Skin of body (tissue), 2 donors: Measurements from ENCODE around the gene CCSAP. TPM values are rescaled to one million over a fixed set of nuclear protein-coding genes. Genes with fewer than 3 reads are reported as not detected.
A peak's percentile ranks its signal among the peaks of the same experiment; 100 is the strongest.
"Not testable (repeated sequence)": the region's sequence is repeated elsewhere in the genome, so short reads cannot be mapped to it uniquely, and the experiment has no call there.

Experiments used
- DNase-seq: peaks from one replicate; lab custom pipeline; 2025; lab: John Stamatoyannopoulos, UW
- total RNA-seq: library from RNA; depleted of rRNA; stranded (reverse); fragments of >200 nt; gene quantifications from one replicate; pipeline ENCODE4 v1.2.3, GENCODE V29; 2014

Gene CCSAP, protein sequence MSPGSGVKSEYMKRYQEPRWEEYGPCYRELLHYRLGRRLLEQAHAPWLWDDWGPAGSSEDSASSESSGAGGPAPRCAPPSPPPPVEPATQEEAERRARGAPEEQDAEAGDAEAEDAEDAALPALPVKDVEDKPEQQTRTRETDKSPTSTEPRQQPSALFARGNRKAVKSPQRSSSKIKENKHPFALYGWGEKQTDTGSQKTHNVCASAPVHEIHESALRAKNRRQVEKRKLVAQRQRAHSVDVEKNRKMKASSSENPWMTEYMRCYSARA
- total RNA-seq, result 16.8 TPM

DNA sequence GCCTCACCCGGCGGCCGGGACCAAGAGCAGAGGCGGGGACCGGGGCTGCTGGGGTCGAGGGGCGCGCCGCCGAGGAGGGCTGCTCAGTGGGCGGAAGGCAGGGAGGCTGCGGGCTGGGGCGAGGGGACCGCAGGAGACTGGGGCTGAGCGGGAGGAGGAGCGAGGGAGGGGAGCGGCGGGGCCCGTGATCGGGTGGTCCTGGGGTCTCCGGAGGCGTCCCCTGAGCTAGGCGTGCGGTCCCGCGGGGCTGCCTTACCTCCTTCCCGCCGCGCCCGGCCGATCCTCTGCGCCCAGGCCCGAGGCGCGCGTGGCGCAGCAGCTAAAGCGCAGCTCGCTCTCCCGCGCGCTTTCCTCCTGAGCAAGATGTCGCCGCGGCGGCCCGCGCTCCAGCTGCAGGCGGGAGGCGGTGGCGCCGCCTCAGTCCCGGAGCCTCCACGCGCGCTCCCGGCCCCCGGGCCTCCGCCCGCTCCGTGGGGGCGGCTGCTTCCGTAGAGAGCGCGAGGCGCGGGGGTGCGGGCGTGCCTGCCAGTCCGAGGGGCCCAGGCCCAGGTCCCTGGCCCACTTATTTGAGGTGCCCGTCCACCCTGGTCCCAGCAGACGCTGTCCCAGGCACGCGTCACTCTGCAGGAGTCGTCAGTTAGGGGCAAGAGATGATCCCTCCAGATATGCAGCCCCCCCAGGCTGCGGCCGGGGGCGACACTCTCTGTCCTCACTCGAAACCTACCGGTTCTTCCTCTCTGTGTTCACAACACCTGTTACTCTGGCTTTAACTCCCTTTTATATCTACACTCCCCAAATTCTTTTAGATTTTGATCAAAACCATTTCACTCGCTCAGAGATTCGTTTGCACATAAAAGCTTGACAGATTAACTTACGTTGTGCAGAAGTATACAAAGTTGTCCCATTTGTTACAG, at the start of gene CCSAP:
TSS of gene CCSAP (minus strand) at position 392 of the 914 bp plus-strand sequence. CDS start 582 bp downstream, outside the sequence.
- DNase-seq, result peak; percentile 47

DNA sequence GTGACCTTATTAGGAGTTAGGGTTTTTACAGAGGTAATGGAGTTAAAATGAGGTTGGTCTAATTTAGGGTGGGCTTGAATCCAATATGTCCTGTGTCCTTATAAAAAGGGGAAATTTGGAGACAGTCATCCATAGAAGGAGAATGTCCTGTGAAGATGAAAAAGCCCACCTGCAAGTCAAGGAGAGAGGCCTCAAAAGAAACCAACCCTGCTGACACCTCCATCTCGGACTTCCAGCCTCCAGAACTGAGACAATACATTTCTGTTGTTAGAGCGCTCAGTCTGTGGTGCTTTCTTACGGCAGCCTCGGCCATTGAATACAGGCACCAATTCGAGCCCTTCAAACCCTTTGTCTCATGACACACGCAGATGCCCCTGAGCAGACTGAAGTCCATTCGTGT, 47.3 kb upstream of the CCSAP start:
- no peak for DNase-seq

DNA sequence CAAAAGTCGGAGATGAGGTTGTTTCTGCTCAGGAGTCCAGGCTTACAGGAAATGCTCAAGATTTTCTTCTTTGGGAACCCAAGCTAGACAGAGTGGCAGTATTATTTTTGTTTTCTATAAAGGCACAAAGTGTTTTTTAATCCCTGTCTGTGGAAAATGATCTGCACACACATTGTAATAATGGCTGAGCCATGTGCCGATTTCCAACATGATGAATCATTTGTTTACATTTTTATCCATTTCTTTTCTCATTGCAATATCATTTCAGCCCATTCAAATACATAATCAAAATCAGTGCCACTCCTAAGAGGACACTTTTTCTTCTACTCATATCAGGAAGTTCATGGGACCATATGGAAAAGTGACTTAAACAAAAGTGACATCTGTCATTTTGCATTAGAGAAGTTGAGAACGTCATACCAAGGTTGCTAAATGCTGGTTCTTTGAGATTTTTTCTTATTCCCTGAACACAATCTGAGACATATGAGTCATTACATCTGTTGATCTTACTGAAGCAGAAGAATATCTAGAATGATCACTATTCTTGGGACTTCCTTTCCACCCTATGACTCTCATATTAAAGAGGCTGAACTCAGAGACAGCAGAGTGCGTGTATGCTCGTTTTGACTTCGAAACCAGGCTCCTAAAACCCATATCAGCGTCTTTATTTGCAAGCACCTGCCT, 46.2 kb upstream of the CCSAP start:
- no peak for DNase-seq

DNA sequence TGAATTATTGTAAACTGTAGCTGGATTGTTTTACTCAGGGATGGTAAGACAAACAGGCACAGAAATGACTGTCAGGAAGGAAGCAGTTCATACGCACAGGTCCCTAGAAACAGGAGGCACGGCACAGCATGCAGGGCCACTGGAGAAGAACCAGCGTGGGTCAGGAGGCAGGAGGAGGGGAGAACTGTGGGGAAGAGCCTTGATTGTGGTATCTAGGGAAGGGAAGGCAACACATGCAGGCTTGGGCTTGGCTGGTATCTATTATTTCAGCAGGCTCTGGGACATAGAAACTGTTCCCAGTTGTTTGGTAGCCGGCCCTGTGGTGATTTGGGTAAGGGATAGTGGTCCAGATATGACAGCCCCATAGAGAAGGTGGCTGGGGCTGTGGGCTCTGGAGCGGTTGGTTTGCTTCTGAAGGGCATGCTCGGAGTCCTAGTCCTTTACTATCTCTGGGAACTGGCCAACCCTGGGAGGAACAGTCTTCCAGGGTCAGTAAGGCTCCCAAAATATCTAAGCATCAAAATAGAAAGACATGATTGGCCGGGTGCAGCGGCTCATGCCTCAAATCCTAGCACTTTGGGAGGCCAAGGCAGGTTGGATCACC, 43.1 kb upstream of the CCSAP start:
- DNase-seq, result no peak

DNA sequence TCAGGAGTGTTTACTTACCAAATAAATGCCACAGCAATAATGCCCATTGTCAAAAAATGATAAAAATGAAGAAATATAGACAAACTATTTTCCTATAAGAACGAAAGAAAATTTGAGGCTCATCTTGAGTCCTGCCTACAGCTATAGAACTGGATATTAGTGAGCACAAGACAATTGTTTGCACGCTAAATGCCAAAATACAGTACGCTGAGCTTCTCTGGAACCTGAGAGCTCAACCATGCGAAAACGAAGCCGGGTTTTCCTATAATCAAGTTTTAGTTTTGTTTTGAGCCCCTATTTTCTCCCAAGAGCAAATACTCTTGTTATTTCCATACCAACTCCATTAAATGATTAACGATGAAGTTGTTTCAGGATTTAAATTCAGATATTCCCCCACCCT, 42.0 kb upstream of the CCSAP start:
- no peak for DNase-seq

DNA sequence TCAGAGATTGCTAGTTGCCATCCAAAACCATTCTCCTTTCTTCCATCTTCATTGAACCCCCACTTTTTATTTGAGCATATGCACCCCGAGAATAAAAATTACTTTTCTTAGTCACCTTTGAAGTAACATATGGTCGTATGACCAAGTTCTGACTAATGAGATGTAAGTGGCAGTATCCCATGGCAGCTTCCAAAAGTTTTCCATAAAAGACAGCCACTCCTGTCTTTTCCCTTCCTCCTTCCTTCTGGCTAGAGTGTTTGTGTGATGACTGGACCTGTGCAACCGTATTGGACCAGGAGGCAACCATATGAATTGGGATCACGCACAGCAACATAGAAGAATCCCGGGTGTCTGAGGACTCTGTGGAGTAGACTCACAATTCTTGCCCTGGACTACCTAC, 41.1 kb upstream of the CCSAP start:
- DNase-seq, result no peak

DNA sequence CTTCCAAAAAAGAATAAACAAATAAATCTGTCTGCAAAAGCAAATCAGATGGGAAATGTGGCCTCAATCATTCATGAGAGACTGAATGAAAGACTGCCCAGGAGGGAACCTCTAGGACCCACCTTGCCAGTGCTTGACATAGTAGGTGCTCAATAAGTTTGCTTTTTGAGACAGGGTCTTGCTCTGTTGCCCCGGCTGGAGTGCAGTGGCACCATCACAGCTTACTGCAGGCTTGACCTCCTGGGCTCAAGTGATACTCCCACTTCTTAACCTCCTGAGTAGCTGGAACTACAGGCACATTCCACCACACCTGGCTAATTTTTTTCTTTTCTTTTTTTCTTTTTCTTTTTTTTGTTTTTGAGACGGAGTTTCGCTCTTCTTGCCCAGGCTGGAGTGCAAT, 40.3 kb upstream of the CCSAP start:
- DNase-seq, result no peak

DNA sequence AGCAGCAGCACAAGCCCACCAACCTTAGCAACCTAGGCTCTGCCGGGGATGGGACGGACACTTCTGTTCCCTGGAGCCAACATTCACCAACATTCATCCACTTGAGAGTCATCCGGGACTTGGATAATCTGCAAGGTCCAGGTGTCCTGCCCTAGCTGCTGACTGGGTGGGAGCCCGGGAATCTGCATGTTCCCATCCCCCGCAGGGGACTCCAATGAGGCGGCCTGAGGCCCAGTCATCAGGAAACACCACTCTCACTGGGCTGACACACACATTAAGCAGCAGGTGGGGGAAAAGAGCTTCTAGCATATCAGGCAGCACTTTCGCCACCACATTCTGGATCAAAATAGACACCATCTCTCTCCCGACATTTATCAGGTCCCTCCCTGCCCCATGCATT, 38.4 kb upstream of the CCSAP start:
- no peak for DNase-seq

DNA sequence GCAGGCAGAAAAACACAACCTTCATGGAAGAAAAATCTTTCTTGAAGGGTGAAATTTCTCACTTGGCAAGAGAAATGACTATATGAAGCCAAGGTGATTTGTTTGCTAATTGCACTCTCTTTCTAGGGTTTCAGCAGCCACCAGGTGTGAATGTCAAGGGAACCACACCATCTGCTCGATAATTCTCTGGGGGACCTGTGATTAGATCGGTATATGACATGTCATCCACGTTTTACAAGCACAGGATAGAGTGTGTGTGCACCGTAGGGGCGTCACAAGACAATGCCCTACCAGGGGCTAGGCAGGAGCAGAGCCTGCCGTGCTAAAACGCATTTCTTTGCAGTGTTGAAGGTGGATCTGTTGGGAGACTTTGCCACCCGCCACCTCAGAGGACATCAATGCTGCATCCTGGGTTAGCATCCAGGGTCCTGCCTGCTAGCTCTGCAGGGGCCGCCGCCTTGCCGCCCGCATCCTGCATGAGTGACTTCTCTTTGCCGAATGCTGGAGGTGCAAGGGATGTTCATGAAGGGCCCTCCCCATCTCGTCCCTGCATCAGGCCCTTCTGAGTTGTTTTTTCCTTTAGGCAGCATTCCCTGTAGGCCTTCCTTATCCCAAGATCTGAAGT, 37.8 kb upstream of the CCSAP start:
- no peak for DNase-seq

DNA sequence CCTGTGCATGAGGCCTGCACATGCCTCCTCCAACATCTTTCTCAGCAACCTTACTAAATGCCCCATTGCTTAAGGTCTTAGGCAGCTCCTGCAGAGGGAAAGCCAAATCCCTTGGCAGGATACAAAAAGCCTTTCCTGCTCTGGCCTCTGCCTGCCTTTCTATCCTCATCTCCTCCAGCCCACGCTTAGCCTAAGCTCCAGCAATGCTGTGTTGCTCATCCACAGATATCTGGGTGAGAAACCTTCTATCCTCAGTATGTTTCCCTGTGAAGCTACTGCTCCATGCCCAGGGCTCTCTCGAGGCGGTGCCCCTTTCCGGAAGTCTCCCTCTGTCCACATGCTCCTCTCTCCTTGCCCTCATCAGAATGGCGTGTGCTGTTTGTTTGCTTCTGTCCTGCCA, 37.0 kb upstream of the CCSAP start:
- DNase-seq, result no peak

DNA sequence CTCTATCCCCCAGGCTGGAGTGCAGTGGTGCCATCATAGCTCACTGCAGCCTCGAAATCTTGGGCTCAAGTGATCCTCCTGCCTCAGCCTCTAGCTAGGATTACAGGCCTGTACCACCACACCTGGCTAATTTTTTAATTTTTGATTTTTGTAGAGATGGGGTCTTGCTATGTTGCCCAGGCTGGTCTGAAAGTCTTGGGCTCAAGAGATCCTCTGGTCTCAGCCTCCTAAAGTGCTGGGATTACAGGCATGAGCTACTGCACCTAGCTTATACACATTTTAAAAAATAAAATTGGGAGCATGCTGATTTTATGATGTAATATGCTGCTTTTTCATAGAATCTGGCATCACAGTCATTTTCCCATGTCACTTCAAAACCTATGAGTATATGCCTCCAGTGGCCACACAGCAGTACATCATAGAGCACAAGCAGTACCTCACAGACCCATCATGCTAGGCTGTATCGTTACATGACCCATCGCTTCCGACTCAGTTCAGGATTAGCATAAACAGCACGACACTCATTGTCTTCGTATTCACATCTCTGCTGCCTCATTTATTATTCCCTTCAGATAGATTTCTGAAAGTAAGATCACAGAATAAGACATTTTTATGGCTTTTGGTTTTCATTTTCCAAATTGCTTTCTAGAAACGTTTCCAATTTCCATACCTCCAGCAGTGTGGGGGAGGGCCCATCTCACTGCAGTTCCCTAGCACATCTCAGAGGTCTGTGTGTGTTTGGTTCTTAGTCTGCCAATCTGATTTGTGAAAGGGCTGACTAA, 35.9 kb upstream of the CCSAP start:
- DNase-seq, result no peak

DNA sequence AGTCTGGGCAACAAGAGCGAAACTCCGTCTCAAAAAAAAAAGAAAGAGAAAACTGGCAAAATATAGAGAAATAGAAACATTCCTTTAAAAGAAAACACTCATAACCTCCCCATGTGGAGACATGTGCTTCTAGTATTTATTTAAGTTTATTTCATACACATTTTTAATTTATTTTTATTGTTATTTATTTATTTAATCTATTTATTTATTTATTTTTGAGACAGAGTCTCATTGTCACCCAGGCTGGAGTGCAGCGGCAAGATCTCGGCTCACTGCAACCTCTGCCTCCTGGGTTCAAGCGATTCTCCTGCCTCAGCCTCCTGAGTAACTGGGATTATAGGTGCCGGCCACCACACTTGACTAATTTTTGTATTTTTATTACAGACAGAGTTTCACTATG, 35.2 kb upstream of the CCSAP start:
- DNase-seq, result not testable (repeated sequence)

DNA sequence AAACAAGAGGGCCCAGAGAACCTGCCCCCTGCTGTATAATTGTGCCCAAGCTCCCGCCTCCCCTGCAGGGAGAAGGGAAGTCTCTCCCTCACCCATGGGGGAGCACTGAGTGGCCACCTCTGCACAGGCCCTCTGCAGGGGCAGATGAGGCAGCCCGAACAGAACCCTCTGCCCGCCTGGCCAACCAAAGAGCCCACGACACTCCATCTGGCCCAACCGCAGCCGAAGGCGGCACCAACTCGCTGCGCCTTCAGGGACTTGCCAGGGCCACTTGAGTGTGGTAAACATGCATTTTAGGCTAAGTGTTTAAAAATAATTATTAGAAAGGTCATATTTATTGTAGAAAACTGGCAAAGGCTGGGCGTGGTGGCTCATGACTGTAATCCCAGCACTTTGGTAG, 34.6 kb upstream of the CCSAP start:
- DNase-seq, result no peak

DNA sequence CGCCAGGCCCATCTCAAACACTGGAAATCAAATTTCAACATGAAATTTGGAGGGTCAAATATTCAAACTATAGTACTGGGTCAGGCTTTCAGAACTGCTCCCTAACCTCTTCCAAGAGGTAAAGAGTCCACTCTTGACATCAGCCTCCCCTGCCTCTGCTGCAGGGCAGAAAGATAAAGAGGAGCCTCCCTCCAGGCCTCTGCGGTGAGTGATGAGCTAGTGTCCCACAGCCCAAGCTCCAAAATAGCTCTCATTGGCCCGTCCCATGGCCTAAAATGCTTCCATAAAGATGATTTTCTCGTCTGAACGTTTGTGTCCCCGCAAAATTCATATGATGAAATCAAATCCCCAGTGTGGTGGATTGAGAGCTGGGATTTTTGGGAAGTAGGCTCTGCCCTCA, 33.7 kb upstream of the CCSAP start:
- DNase-seq, result no peak

DNA sequence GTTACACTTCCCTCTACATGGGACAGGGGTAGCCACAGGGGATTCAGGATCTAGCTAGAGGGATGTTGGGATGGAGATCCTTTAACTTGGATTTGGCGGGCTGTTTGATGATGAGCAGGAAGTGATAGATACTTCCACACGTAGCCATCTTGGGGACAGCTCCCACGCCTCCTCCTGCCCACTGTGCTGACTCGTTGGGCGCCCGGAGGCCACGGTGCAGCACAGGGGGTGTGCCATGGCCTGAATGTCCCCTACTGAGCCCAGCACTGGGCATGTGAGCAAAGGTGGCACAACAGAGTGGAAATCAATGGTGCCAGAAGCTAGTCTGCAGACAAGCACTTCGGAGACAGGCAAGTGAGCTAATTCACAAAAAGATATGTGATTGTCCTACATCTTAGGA, 31.6 kb upstream of the CCSAP start:
- DNase-seq, result no peak

DNA sequence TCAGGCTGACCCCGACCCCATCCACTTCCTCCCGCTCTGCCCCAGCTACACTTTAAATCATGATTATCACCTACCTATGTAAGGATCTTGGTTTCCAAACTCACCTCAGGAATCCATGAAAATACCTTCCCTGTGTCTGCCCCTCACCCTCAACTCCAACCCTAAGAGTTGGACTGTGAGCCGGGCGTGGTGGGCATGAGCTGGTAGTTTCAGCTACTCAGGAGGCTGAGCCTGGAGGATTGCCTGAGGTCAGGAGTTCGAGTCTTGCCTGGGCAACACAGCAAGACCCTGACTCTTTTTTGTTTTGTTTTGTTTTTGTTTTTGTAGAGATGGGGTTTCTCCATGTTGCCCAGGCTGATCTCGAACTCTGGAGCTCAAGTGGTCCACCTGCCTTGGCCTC, 30.5 kb upstream of the CCSAP start:
- no peak for DNase-seq

DNA sequence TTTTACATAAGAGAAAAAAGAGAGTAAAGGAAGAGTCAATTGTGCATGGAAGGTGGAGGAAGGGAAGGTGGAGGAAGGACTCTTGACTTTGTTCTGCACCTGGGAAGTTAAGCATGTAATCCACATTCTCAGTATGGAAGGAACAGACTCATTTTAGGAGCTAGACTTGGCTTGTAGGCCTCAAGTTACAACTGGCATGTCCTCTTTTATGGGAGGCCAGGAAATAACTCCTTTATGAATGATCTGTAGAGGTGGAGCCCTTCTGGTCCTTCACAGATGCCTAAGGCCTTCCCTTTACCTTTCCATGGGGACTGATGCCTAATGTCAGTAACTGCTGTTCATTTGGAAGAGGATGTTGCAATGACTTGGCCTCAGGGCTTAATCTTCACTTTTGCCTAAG, 29.4 kb upstream of the CCSAP start:
- no peak for DNase-seq

DNA sequence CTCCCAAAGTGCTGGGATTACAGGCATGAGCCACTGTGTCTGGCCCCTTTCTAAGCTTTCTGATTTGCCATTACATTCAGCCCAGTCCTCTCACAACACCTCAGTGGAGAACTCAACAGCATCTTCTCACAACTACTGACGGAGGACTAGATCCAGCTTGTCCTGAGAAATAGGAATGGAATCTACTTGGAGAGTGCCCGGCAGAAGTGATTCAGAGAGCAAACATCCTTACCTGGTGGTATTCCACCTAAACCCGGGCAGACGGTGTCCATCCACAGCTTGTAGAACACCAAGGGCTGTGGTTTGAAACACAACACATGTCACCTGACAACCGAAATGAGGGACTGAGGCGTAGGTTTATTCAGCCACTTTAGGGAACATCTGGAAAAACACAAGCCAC, 28.8 kb upstream of the CCSAP start:
- DNase-seq, result no peak

DNA sequence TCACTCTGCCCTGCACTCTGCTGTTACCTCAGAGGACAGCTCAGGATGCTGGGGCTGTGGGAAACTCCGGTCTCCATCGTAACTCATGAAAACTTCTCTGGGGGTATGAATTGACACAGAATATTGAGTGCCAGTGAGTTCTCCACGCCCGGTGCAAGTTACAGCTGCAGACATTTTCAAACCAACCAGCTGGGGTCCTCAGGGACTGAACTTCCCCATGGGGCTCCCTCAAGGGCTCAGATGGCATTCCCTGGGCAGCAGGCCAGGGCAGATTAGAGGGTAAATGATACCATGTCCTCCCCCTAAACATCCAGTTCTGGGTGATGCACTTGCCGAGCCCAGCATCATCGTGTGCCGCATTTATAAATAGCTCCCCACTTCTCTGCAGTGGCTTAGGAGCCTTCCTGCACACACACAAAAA, 27.8 kb upstream of the CCSAP start:
- DNase-seq, result no peak

DNA sequence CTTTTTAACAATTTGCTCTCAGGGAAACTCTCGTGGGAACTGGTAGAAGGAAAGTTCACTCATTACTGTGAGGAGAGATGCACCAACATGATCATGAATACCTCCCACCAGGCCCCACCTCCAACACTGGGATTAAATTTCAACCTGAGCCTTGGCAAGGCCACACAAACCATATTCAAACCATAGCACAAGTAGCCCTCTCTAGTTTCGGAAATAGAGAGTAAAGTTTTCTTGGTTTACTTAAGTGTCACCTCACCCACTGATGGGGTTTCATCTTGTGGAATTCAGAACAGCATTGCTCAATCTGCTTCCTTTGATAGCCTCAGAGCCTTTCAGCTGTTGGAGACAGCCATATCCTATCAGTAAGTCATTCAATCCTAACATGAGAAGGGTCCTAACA, 25.5 kb upstream of the CCSAP start:
- no peak for DNase-seq

DNA sequence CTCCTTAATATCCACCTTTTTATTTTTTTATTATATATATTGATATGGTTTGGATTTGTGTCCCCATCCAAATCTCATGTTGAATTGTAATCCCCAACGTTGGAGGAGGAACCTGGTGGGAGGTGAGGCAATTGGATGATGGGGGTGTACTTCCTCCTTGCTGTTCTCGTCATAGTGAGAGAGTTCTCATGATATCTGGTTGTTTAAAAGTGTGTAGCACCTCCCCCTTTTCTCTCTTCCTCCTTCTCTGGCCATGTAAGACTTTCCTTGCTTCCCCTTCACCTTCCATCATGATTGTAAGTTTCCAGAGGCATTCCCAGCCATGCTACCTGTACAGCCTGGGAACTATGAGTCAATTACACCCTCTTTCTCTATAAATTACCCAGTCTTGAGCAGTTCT, 22.7 kb upstream of the CCSAP start:
- DNase-seq, result no peak
